ENCODE data around the gene STARD3NL.

- TF ChIP-seq SUPT20H (IDR thresholded peaks at IDR 0.05; ENCODE audit: borderline replicate concordance, control insufficient read depth, low read depth, low read length) (no peak), RCOR1 (conservative IDR thresholded peaks at IDR 0.05; ENCODE audit: low read depth, low read length) (no peak), RFX5 (IDR thresholded peaks at IDR 0.05; ENCODE audit: low read depth, low read length) (no peak), POLR2AphosphoS2 (IDR thresholded peaks at IDR 0.05; ENCODE audit: low read depth, low read length) (no peak), CREB1 (IDR thresholded peaks at IDR 0.05; ENCODE audit: low read depth) (no peak), ATF3 (IDR thresholded peaks at IDR 0.05; ENCODE audit: borderline replicate concordance, extremely low read depth, low read depth, low read length) (no peak), BHLHE40 (IDR thresholded peaks at IDR 0.05; ENCODE audit: borderline replicate concordance in 1 of 2, low read depth in 2 of 2, low read length in 1 of 2) (no peak), POLR2A (IDR thresholded peaks at IDR 0.05; ENCODE audit: low read depth, low read length) (no peak), SMAD1 (IDR thresholded peaks at IDR 0.05; ENCODE audit: low read depth, partially characterized antibody) (no peak), TCF7 (IDR thresholded peaks at IDR 0.05; ENCODE audit: borderline replicate concordance) (no peak), MAX (IDR thresholded peaks at IDR 0.05; ENCODE audit: low read depth, low read length) (no peak)
Measured at GRCh38 chr7:38199154-38199553, 21.1 kb downstream of the STARD3NL start.
